Caco-2 (cell line): Measurements from ENCODE around the gene TRIP13. TPM values are rescaled to one million over a fixed set of nuclear protein-coding genes. Genes with fewer than 3 reads are reported as not detected.

ENCODE experiments used
- BruUV-seq: library from RNA; stranded (reverse); fragments of 400-500 nt; replicated peaks from 2 replicates; lab custom pipeline; 2021; lab: Mats Ljungman, UMichigan
- CTCF ChIA-PET: fragments of 300-600 bp; sonication (Branson Sonifier 250); formaldehyde crosslinking; loops from one replicate; lab custom pipeline; 2022; ENCODE audit warnings: antibody characterized with exemption; lab: Charles Lee
- POLR2A ChIA-PET: fragments of 300-600 bp; sonication (Branson Sonifier 250); formaldehyde crosslinking; loops from one replicate; lab custom pipeline; 2022; ENCODE audit warnings: antibody characterized with exemption; lab: Charles Lee
- DNase-seq, 2 experiments: peaks; one replicate each; pipeline versions ENCODE4 v3.0.0 to v3.0.0-alpha.2; 2020 to 2022
- H3K27me3 ChIP-seq: replicated peaks from 2 replicates; pipeline ENCODE4 v1.6.0; 2011; ENCODE audit warnings: low read length; ENCODE audit not compliant: control insufficient read depth, insufficient read depth
- H3K36me3 ChIP-seq: 2 replicates; pipeline ENCODE4 v1.5.1; 2011; ENCODE audit warnings: low read length; ENCODE audit not compliant: control insufficient read depth, insufficient read depth
- H3K4me1 ChIP-seq: fragments of 250-450 bp; sonication (Bioruptor Pico); 2 replicates; pipeline ENCODE4 v1.5.1; 2020; ENCODE audit warnings: mild to moderate bottlenecking
- H3K4me3 ChIP-seq: 2 replicates; pipeline ENCODE4 v1.5.1; 2011; ENCODE audit warnings: low read depth, mild to moderate bottlenecking, control low read depth, low read length
- H3K9me3 ChIP-seq: fragments of 250-450 bp; sonication (Bioruptor Pico); 2 replicates; pipeline ENCODE4 v1.5.1; 2020; ENCODE audit warnings: mild to moderate bottlenecking, moderate library complexity
- H3K27ac Mint-ChIP-seq: one replicate; pipeline ENCODE4 v1.8.0; 2022; ENCODE audit warnings: mixed read lengths; ENCODE audit not compliant: unreplicated experiment
- H3K27me3 Mint-ChIP-seq: one replicate; pipeline ENCODE4 v1.8.0; 2022; ENCODE audit warnings: mixed read lengths; ENCODE audit not compliant: insufficient read depth, unreplicated experiment
- H3K36me3 Mint-ChIP-seq: one replicate; pipeline ENCODE4 v1.8.0; 2022; ENCODE audit warnings: mild to moderate bottlenecking, mixed read lengths; ENCODE audit not compliant: insufficient read depth, unreplicated experiment
- H3K4me1 Mint-ChIP-seq: one replicate; pipeline ENCODE4 v1.8.0; 2022; ENCODE audit warnings: low read depth, mixed read lengths; ENCODE audit not compliant: unreplicated experiment
- H3K4me3 Mint-ChIP-seq: one replicate; pipeline ENCODE4 v1.8.0; 2022; ENCODE audit warnings: mild to moderate bottlenecking, moderate library complexity, mixed read lengths; ENCODE audit not compliant: unreplicated experiment
- H3K9me3 Mint-ChIP-seq: one replicate; pipeline ENCODE4 v1.8.0; 2022; ENCODE audit warnings: mixed read lengths; ENCODE audit not compliant: unreplicated experiment
- CTCF ChIP-seq, 2 experiments: fragments of 200-600 bp in 1 of 2; IDR thresholded peaks; 1 replicate in 1 of 2; 2 replicates in 1 of 2; pipeline versions ENCODE4 v1.5.1 to v1.8.0; 2011 to 2022; ENCODE audit warnings: antibody characterized with exemption in 1 of 2, control low read depth in 1 of 2, inconsistent platforms in 1 of 2, low read depth in 1 of 2, low read length in 1 of 2, mild to moderate bottlenecking in 1 of 2, moderate library complexity in 1 of 2; ENCODE audit not compliant: insufficient read depth in 1 of 2, severe bottlenecking in 1 of 2, unreplicated experiment in 1 of 2
- intact Hi-C: fragments of 100-400 bp; cut with micrococcal nuclease; formaldehyde crosslinking; loops from one replicate; pipeline ENCODE4 v1.10.0; 2022; ENCODE audit not compliant: unreplicated experiment
- total RNA-seq: library from RNA; stranded (reverse); gene quantifications from 2 replicates; pipeline ENCODE4 v1.2.3, GENCODE V29; 2022

The TRIP13 gene
- total RNA-seq, 1 experiment from 2014 or later = 42.5 TPM

GRCh38 chr5:929596-929995 is 36.9 kb downstream of the TRIP13 start:
- no TSS peak for BruUV-seq
- H3K27me3 ChIP-seq = no peaks in the 10 kb centered on the region
- no peaks in the 10 kb centered on the region for H3K36me3 Mint-ChIP-seq
- H3K4me1 Mint-ChIP-seq = peaks cover 8% of the 10 kb centered on the region
- intact Hi-C loops = no loop called here
- H3K27me3 Mint-ChIP-seq = no peaks in the 10 kb centered on the region
- H3K9me3 ChIP-seq = 0 out of 2 replicates have a peak, but pooled peaks cover 3% of the 10 kb centered on the region
- no peak for DNase-seq
- TF ChIP-seq CTCF (IDR thresholded peaks at IDR 0.05; ENCODE audit: insufficient read depth in 1 of 2, low read depth in 1 of 2, low read length in 1 of 2, severe bottlenecking in 1 of 2, unreplicated experiment in 1 of 2) = no peak
- ChIA-PET CTCF (no interaction called here), POLR2A (no interaction called here)
- H3K36me3 ChIP-seq = no peaks in the 10 kb centered on the region
- H3K4me3 ChIP-seq = no peak overlapping the region
- H3K9me3 Mint-ChIP-seq = no peaks in the 10 kb centered on the region
- no peak overlapping the region for H3K27ac Mint-ChIP-seq
- H3K4me3 Mint-ChIP-seq = no peak overlapping the region
- H3K4me1 ChIP-seq = no peaks in the 10 kb centered on the region

- H3K4me3 Mint-ChIP-seq = no peak overlapping the region
- H3K9me3 Mint-ChIP-seq = no peaks in the 10 kb centered on the region
- Histone ChIP-seq H3K9me3 (0 out of 2 replicates have a peak, but pooled peaks cover 3% of the 10 kb centered on the region), H3K36me3 (no peaks in the 10 kb centered on the region), H3K27me3 (no peaks in the 10 kb centered on the region), H3K4me1 (no peaks in the 10 kb centered on the region), H3K4me3 (no peak overlapping the region)
- ChIA-PET POLR2A (no interaction called here), CTCF (no interaction called here)
- H3K36me3 Mint-ChIP-seq = no peaks in the 10 kb centered on the region
- TF ChIP-seq CTCF (IDR thresholded peaks at IDR 0.05; ENCODE audit: insufficient read depth in 1 of 2, low read depth in 1 of 2, low read length in 1 of 2, severe bottlenecking in 1 of 2, unreplicated experiment in 1 of 2) = no peak
- intact Hi-C loops = no loop called here
- DNase-seq = peak in 1 of 2 experiments; percentile 27
- no peak overlapping the region for H3K27ac Mint-ChIP-seq
- peaks cover 8% of the 10 kb centered on the region for H3K4me1 Mint-ChIP-seq
- no peaks in the 10 kb centered on the region for H3K27me3 Mint-ChIP-seq
- BruUV-seq = no TSS peak
Measured at GRCh38 chr5:930866-931265, 38.2 kb downstream of the TRIP13 start.

- BruUV-seq = no TSS peak
- POLR2A ChIA-PET = no interaction called here
- H3K36me3 Mint-ChIP-seq = no peaks in the 10 kb centered on the region
- no peak overlapping the region for H3K4me3 Mint-ChIP-seq
- intact Hi-C loops = no loop called here
- CTCF ChIA-PET = no interaction called here
- no peak overlapping the region for H3K4me3 ChIP-seq
- no peak overlapping the region for H3K27ac Mint-ChIP-seq
- no peaks in the 10 kb centered on the region for H3K27me3 ChIP-seq
- no peak for TF ChIP-seq CTCF (IDR thresholded peaks at IDR 0.05; ENCODE audit: insufficient read depth in 1 of 2, low read depth in 1 of 2, low read length in 1 of 2, severe bottlenecking in 1 of 2, unreplicated experiment in 1 of 2)
- no peaks in the 10 kb centered on the region for H3K9me3 Mint-ChIP-seq
- H3K27me3 Mint-ChIP-seq = no peaks in the 10 kb centered on the region
- 0 out of 2 replicates have a peak, but pooled peaks cover 3% of the 10 kb centered on the region for H3K9me3 ChIP-seq
- DNase-seq = no peak
- H3K4me1 Mint-ChIP-seq = peaks cover 8% of the 10 kb centered on the region
- no peaks in the 10 kb centered on the region for H3K4me1 ChIP-seq
- H3K36me3 ChIP-seq = no peaks in the 10 kb centered on the region
Measured at GRCh38 chr5:931570-932145, 39.0 kb downstream of the TRIP13 start.
